HEK293T (cell line): ENCODE data around the gene CACNB1.

ENCODE experiments used
- BHLHE40 ChIP-seq: fragments of 450-650 bp; IDR thresholded peaks from 2 replicates; pipeline ENCODE4 v1.6.1; 2016; ENCODE audit warnings: mild to moderate bottlenecking, moderate library complexity, borderline replicate concordance
- ELF4 ChIP-seq: fragments of 450-650 bp; IDR thresholded peaks from 2 replicates; pipeline ENCODE4 v1.6.1; 2017; ENCODE audit warnings: antibody characterized with exemption
- FOXA1 ChIP-seq: fragments of 450-650 bp; IDR thresholded peaks from 2 replicates; pipeline ENCODE4 v1.6.1; 2016; ENCODE audit warnings: mild to moderate bottlenecking
- FOXK2 ChIP-seq: fragments of 450-650 bp; IDR thresholded peaks from 2 replicates; pipeline ENCODE4 v1.6.1; 2016; ENCODE audit warnings: mild to moderate bottlenecking
- FOXM1 ChIP-seq: fragments of 450-650 bp; IDR thresholded peaks from 2 replicates; pipeline ENCODE4 v1.6.1; 2017; ENCODE audit warnings: mild to moderate bottlenecking, borderline replicate concordance
- HDGF ChIP-seq: fragments of 450-650 bp; IDR thresholded peaks from 2 replicates; pipeline ENCODE4 v1.6.1; 2017; ENCODE audit warnings: antibody characterized with exemption, borderline replicate concordance
- L3MBTL2 ChIP-seq: fragments of 450-650 bp; conservative IDR thresholded peaks from 2 replicates; pipeline ENCODE4 v1.6.1; 2016; ENCODE audit warnings: mild to moderate bottlenecking
- NFRKB ChIP-seq: fragments of 450-650 bp; IDR thresholded peaks from 2 replicates; pipeline ENCODE4 v1.6.1; 2016; ENCODE audit warnings: mild to moderate bottlenecking, moderate library complexity
- SP1 ChIP-seq: fragments of 450-650 bp; IDR thresholded peaks from 2 replicates; pipeline ENCODE4 v1.6.1; 2017

DNA sequence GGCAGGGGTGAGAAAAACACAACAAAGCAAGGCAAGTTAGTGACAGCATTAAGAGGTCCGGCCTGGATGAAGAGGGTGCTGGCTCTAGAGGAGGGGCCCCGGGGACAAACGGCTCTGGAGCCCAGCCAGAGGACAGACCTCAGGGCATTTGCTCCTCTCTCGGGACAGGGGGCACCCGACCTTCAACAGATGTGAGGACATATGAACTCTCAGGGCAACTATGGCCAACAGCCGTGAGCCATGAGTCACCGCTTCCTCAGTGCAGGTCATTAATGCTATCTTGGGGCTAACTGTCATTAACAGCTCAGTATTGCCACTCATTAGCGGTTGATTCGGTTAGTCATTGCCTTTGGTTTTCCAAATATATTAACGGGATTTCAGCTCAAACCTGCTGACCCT, 21.8 kb downstream of the CACNB1 start:
- TF ChIP-seq HDGF (no peak), NFRKB (no peak), FOXM1 (no peak), ELF4 (no peak), FOXA1 (no peak), FOXK2 (no peak), BHLHE40 (no peak), L3MBTL2 (no peak), SP1 (no peak)
